Left lung (tissue), 10 donors: ENCODE measurements around the gene CACNA1C. TPM values are rescaled to one million over a fixed set of nuclear protein-coding genes. Genes with fewer than 3 reads are reported as not detected.

ENCODE experiments used
- ATAC-seq: fragments of 200-7000 bp; cut with Tn5 transposase; one replicate; pipeline ENCODE4 v1.9.1; 2020; ENCODE audit warnings: moderate library complexity
- DNase-seq, 4 donors: peaks; one replicate each; pipeline ENCODE4 v3.0.0-alpha.2; 2013 to 2020
- H3K27ac ChIP-seq, 2 donors: fragments of 200-600 bp; sonication (generic) in 1 of 2; one replicate each; pipeline versions ENCODE4 v1.5.0 to v1.8.0; 2020 to 2021
- H3K27me3 ChIP-seq, 2 donors: fragments of 200-600 bp; sonication (generic) in 1 of 2; one replicate each; pipeline versions ENCODE4 v1.5.0 to v1.8.0; 2020 to 2021
- H3K36me3 ChIP-seq, 2 donors: fragments of 200-600 bp; sonication (generic) in 1 of 2; one replicate each; pipeline versions ENCODE4 v1.5.0 to v1.8.0; 2020 to 2021
- H3K4me1 ChIP-seq, 2 donors: fragments of 200-600 bp; one replicate each; pipeline ENCODE4 v1.8.0; 2021
- H3K4me3 ChIP-seq, 2 donors: fragments of 200-600 bp; sonication (generic) in 1 of 2; one replicate each; pipeline versions ENCODE4 v1.5.0 to v1.8.0; 2020 to 2021; ENCODE audit warnings: mild to moderate bottlenecking in 1 of 2
- H3K9me3 ChIP-seq, 2 donors: fragments of 200-600 bp; sonication (generic) in 1 of 2; one replicate each; pipeline versions ENCODE4 v1.5.0 to v1.8.0; 2020 to 2021
- CTCF ChIP-seq, 2 donors: fragments of 200-600 bp; sonication (generic) in 1 of 2; IDR thresholded peaks; one replicate each; pipeline versions ENCODE4 v1.5.0 to v1.8.0; 2021; ENCODE audit warnings: antibody characterized with exemption in 2 of 2
- intact Hi-C, 2 donors: fragments of 100-400 bp; cut with DNase I; formaldehyde crosslinking; loops; one replicate each; pipeline versions ENCODE4 v1.11.2 to v1.14.2; 2022
- polyA plus RNA-seq, 6 donors: library from polyadenylated mRNA; unstranded; fragments of 120-200 nt; gene quantifications; one replicate each; pipeline ENCODE4 v1.2.1, GENCODE V29; 2013; ENCODE audit not compliant: insufficient read length in 6 of 6
- total RNA-seq, 2 donors: library from RNA; stranded (reverse); fragmentation: NEBNext Ultra II Directional; extraction: Animal tissue kit (Norgen Biotek cat#: 25700); gene quantifications; one replicate each; pipeline ENCODE4 v1.2.1, GENCODE V29; 2021
- donor health status: DM: no; HTN: yes; CAD: no.
- donor health status: DM: no; HTN: no; CAD: no.

Gene CACNA1C
- total and polyA plus RNA-seq, 8 donors: 11.9 to 21.9 (median 14.2) TPM

GRCh38 chr12:2514038-2514340 lies 461.2 kb downstream of the CACNA1C start:
- no peak for TF ChIP-seq CTCF (IDR thresholded peaks at IDR 0.05)
- intact Hi-C loops: no loop called here
- no peak for DNase-seq

GRCh38 chr12:2520722-2521246 lies 468.0 kb downstream of the CACNA1C start:
- no peak for DNase-seq
- Histone ChIP-seq H3K27me3 (no peaks in the 10 kb centered on the region), H3K27ac (no peak overlapping the region), H3K4me3 (no peak overlapping the region), H3K36me3 (no peaks in the 10 kb centered on the region), H3K9me3 (peaks cover 0 to 2% of the 10 kb centered on the region in 2 donors), H3K4me1 (no peaks in the 10 kb centered on the region)
- intact Hi-C loops: no loop called here
- no peak for TF ChIP-seq CTCF (IDR thresholded peaks at IDR 0.05)
- ATAC-seq: no peak

More at GRCh38 chr12:2514038-2514340, 461.2 kb downstream of the CACNA1C start:
- no peaks in the 10 kb centered on the region for H3K27me3 ChIP-seq
- ATAC-seq: no peak
- no peak overlapping the region for H3K27ac ChIP-seq
- no peak overlapping the region for H3K4me3 ChIP-seq
- H3K36me3 ChIP-seq: no peaks in the 10 kb centered on the region
- no peaks in the 10 kb centered on the region for H3K9me3 ChIP-seq
- H3K4me1 ChIP-seq: no peaks in the 10 kb centered on the region

GRCh38 chr12:2523317-2523716 lies 470.5 kb downstream of the CACNA1C start:
- Histone ChIP-seq H3K4me3 (no peak overlapping the region), H3K27me3 (no peaks in the 10 kb centered on the region), H3K4me1 (no peaks in the 10 kb centered on the region), H3K9me3 (peaks cover 0 to 2% of the 10 kb centered on the region in 2 donors), H3K36me3 (no peaks in the 10 kb centered on the region), H3K27ac (no peak overlapping the region)
- intact Hi-C loops: no loop called here
- no peak for ATAC-seq
- DNase-seq: no peak
- no peak for TF ChIP-seq CTCF (IDR thresholded peaks at IDR 0.05)

GRCh38 chr12:2523844-2524243 lies 471.1 kb downstream of the CACNA1C start:
- H3K4me1 ChIP-seq: no peaks in the 10 kb centered on the region
- H3K27me3 ChIP-seq: no peaks in the 10 kb centered on the region
- no peak overlapping the region for H3K4me3 ChIP-seq
- no peaks in the 10 kb centered on the region for H3K36me3 ChIP-seq
- H3K9me3 ChIP-seq: peaks cover 0 to 2% of the 10 kb centered on the region in 2 donors
- intact Hi-C loops: no loop called here
- no peak for TF ChIP-seq CTCF (IDR thresholded peaks at IDR 0.05)
- no peak overlapping the region for H3K27ac ChIP-seq
- no peak for ATAC-seq
- DNase-seq: no peak

GRCh38 chr12:2526371-2526770 lies 473.6 kb downstream of the CACNA1C start:
- no peak overlapping the region for H3K4me3 ChIP-seq
- H3K4me1 ChIP-seq: no peaks in the 10 kb centered on the region
- no peak for DNase-seq
- no peak for ATAC-seq
- no peaks in the 10 kb centered on the region for H3K36me3 ChIP-seq
- TF ChIP-seq CTCF (IDR thresholded peaks at IDR 0.05): no peak
- H3K27me3 ChIP-seq: no peaks in the 10 kb centered on the region
- no peak overlapping the region for H3K27ac ChIP-seq
- no peaks in the 10 kb centered on the region for H3K9me3 ChIP-seq
- intact Hi-C loops: no loop called here
